ENCODE results near the gene SMAD6.
"Not testable (repeated sequence)": the region's sequence is repeated elsewhere in the genome, so short reads cannot be mapped to it uniquely, and the experiment has no call there.

The SMAD6 gene

GRCh38 chr15:66828817-66829541, 126.9 kb downstream of the SMAD6 start:
- DNase-seq: not testable (repeated sequence)

DNA sequence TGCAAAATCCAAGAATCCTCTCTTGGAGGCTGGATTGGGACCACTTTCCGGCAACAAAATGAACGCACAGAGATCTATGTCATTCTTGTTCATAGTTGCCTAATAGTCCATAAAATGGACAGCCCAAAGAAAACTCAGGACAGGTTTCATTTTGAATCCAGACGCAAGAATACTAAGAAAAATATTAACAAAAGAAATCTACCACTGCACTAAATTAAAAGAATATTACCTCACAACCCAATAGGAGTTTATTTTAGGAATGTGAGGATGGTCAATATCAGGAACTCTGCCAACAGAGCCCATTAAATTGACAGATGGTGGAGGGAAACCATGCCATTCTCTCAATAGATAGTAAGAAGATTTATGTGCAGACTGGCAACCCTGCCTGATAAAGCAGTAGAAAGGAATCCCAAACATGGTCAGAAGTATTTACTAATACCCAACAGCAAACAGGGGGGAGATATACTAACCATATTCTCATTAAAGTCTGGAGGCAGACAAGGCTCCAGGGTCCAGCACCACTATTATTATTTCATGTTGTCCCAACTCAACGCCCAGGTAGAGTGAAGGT, 127.6 kb downstream of the SMAD6 start:
- DNase-seq: no peak

DNA sequence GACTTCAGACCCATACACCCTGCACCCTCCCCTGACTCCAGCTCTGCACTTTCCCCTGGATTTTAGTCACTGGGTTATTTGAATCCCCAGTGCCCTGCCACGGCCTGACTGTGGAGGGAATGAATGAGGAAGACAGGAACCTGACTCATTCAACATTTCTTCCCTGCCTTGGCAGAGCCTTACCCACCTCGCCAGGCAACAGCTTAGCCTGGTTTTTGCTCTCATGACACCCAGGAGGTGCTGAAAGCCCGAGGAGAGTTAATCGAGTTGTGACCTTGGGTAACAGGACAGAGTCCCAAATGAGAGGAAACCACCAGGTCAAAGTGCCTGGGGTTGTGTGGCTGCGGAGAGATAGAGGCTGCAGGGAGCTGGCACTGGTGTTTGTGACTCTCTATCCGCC, 128.3 kb downstream of the SMAD6 start:
- no peak for DNase-seq

- DNase-seq: no peak
Observed at GRCh38 chr15:66830823-66831222, 128.8 kb downstream of the SMAD6 start.

GRCh38 chr15:66831289-66831688, 129.3 kb downstream of the SMAD6 start:
- no peak for DNase-seq

DNA sequence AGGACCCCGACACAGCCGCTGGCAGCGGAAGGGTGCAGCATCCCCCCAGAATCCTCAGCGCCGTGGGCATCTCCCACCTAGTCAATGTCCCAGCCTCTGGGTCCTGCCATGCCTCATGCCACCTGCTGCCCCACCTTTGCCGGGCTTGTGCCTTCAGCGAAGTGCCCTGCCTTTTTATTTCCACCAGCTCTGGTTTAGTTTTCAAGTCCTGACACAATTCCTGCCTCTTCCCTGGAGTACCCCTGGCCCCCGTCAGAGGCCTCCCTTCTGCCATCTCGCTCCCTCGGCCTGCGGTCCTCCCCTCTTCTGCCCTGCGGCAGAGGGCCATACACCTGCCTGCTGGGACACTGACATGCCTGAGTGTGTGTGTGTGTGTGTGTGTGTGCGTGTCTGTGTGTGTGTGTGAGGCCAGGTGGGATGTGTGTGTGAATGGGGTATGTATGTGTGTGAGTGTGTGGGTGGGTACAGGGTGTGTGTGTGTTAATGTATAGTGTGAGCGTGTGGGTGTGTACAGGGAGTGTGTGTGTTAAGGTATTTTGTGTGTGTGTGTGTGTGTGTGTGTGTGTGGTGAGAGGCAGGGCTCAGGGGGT, 129.9 kb downstream of the SMAD6 start:
- no peak for DNase-seq

All from retina (tissue), 1 donor.